ENCODE data around the gene ZNF236.

GRCh38 chr18:76931171-76931570 is 108.8 kb downstream of the ZNF236 start:
- TF ChIP-seq CTCF (conservative IDR thresholded peaks at IDR 0.05; ENCODE audit: low read depth, low read length) (no peak), EZH2 (IDR thresholded peaks at IDR 0.05; ENCODE audit: borderline replicate concordance, low read depth, low read length, poor library complexity, severe bottlenecking) (no peak)

Measured in A673 (cell line).